ENCODE results near the gene UCK2.

Gene UCK2

GRCh38 chr1:165942927-165943597 is 115.6 kb downstream of the UCK2 start:
- DNase-seq (ENCODE audit: low spot score in 2 of 2), result no peak
- Mint-ChIP-seq H3K4me1 (no peaks in the 10 kb centered on the region), H3K27me3 (peaks cover 12% of the 10 kb centered on the region), H3K27ac (no peak overlapping the region), H3K36me3 (no peaks in the 10 kb centered on the region), H3K9me3 (no peaks in the 10 kb centered on the region), H3K4me3 (no peak overlapping the region)
- ATAC-seq (ENCODE audit: low read depth), result no peak

GRCh38 chr1:165945911-165946310 is 118.5 kb downstream of the UCK2 start:
- DNase-seq (ENCODE audit: low spot score in 2 of 2) (no peak), ATAC-seq (ENCODE audit: low read depth) (no peak)
- Mint-ChIP-seq H3K9me3 (no peaks in the 10 kb centered on the region), H3K4me3 (no peak overlapping the region), H3K4me1 (no peaks in the 10 kb centered on the region), H3K27me3 (peaks cover 16% of the 10 kb centered on the region), H3K27ac (no peak overlapping the region), H3K36me3 (no peaks in the 10 kb centered on the region)

GRCh38 chr1:165947797-165948455 is 120.5 kb downstream of the UCK2 start:
- DNase-seq (ENCODE audit: low spot score in 2 of 2), result no peak
- H3K4me3 Mint-ChIP-seq, result no peak overlapping the region
- H3K36me3 Mint-ChIP-seq, result no peaks in the 10 kb centered on the region
- no peaks in the 10 kb centered on the region for H3K9me3 Mint-ChIP-seq
- peaks cover 11% of the 10 kb centered on the region for H3K27me3 Mint-ChIP-seq
- no peak for ATAC-seq (ENCODE audit: low read depth)
- H3K4me1 Mint-ChIP-seq, result no peaks in the 10 kb centered on the region
- H3K27ac Mint-ChIP-seq, result no peak overlapping the region

GRCh38 chr1:165949335-165950130 is 122.1 kb downstream of the UCK2 start:
- Mint-ChIP-seq H3K4me3 (no peak overlapping the region), H3K27me3 (peaks cover 11% of the 10 kb centered on the region), H3K36me3 (no peaks in the 10 kb centered on the region), H3K9me3 (no peaks in the 10 kb centered on the region), H3K27ac (no peak overlapping the region), H3K4me1 (no peaks in the 10 kb centered on the region)
- no peak for DNase-seq (ENCODE audit: low spot score in 2 of 2)
- no peak for ATAC-seq (ENCODE audit: low read depth)

DNA sequence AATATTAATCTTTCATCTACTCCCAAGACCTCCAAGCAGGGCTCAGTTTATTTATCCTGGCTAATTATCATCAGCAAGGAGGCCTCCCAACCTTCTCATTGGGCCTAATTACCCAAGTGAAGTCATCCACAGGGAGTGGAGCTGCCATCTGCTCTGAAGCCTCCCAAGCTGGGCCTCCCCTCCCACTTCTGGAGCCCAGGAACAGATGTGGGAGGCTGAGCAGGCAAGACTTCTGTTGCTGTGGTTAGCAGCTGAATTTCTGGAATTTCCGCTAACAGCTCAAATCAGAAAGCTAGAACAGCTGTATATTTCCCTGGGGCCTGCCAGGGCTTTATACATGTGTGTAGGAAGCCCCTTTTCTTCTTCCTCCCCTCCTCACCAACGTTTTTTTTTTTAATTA is 127.5 kb downstream of the UCK2 start:
- Mint-ChIP-seq H3K27me3 (no peaks in the 10 kb centered on the region), H3K27ac (no peak overlapping the region), H3K4me3 (no peak overlapping the region), H3K9me3 (no peaks in the 10 kb centered on the region), H3K36me3 (no peaks in the 10 kb centered on the region), H3K4me1 (no peaks in the 10 kb centered on the region)
- ATAC-seq (ENCODE audit: low read depth) (no peak), DNase-seq (ENCODE audit: low spot score in 2 of 2) (no peak)

GRCh38 chr1:165958306-165958705 is 130.9 kb downstream of the UCK2 start:
- no peak overlapping the region for H3K4me3 Mint-ChIP-seq
- no peaks in the 10 kb centered on the region for H3K9me3 Mint-ChIP-seq
- no peaks in the 10 kb centered on the region for H3K36me3 Mint-ChIP-seq
- H3K27ac Mint-ChIP-seq, result no peak overlapping the region
- H3K4me1 Mint-ChIP-seq, result no peaks in the 10 kb centered on the region
- no peaks in the 10 kb centered on the region for H3K27me3 Mint-ChIP-seq
- DNase-seq (ENCODE audit: low spot score in 2 of 2) (no peak), ATAC-seq (ENCODE audit: low read depth) (no peak)

DNA sequence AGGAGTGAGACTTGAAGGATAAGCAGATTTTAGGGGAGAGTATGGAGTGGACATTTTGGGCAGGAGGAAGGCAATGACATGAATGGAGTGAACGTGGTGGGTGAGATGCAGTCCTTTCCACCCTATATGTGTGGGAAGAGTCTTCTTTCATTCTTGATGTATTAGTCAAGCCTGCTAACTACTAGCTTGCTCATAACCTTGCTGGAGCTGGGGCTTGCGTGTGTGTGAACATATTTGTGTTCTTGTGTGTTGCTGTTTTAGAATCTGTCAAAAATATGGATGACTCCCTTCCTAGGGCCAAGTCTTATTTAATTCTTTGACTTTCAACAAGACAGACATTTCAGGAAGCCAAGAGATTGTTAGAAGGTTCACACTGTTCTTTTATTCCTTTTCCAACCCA is 132.7 kb downstream of the UCK2 start:
- DNase-seq (ENCODE audit: low spot score in 2 of 2), result no peak
- H3K4me1 Mint-ChIP-seq, result no peaks in the 10 kb centered on the region
- peaks cover 2% of the 10 kb centered on the region for H3K27me3 Mint-ChIP-seq
- H3K36me3 Mint-ChIP-seq, result no peaks in the 10 kb centered on the region
- H3K4me3 Mint-ChIP-seq, result no peak overlapping the region
- no peak for ATAC-seq (ENCODE audit: low read depth)
- no peak overlapping the region for H3K27ac Mint-ChIP-seq
- H3K9me3 Mint-ChIP-seq, result no peaks in the 10 kb centered on the region

GRCh38 chr1:165960881-165961280 is 133.5 kb downstream of the UCK2 start:
- Mint-ChIP-seq H3K9me3 (no peaks in the 10 kb centered on the region), H3K4me1 (no peaks in the 10 kb centered on the region), H3K27ac (no peak overlapping the region), H3K27me3 (peaks cover 4% of the 10 kb centered on the region), H3K4me3 (no peak overlapping the region), H3K36me3 (no peaks in the 10 kb centered on the region)
- ATAC-seq (ENCODE audit: low read depth), result no peak
- no peak for DNase-seq (ENCODE audit: low spot score in 2 of 2)
